ENCODE results near the gene GRAMD2A. TPM values are rescaled to one million over a fixed set of nuclear protein-coding genes. Genes with fewer than 3 reads are reported as not detected.

Gene GRAMD2A
- total RNA-seq, 1 donor from 2014 or later: not detected

- H3K4me1 Mint-ChIP-seq (ENCODE audit: low read depth): peaks cover 33% of the 10 kb centered on the region
- H3K27ac Mint-ChIP-seq: peak overlapping the region; percentile 100
- DNase-seq (ENCODE audit: low spot score): peak; percentile 68
- no peaks in the 10 kb centered on the region for H3K27me3 Mint-ChIP-seq (ENCODE audit: low read depth)
- intact Hi-C loops (cut with micrococcal nuclease): loop anchor here (1.0 kb wide), 1 partner anchor 244 kb away; the partner anchor contains the start of gene ARIH1
- peak overlapping the region; percentile 99 for H3K4me3 Mint-ChIP-seq (ENCODE audit: low read depth)
- H3K9me3 Mint-ChIP-seq: no peaks in the 10 kb centered on the region
- H3K36me3 Mint-ChIP-seq (ENCODE audit: low read depth): peaks cover 46% of the 10 kb centered on the region
Measured at GRCh38 chr15:72230197-72231065, 32.8 kb upstream of the GRAMD2A start.

- intact Hi-C loops (cut with micrococcal nuclease): loop anchor here (1.0 to 10.0 kb wide), 6 partner anchors 31 to 915 kb away; partner anchors contain the start of genes ADPGK, ARIH1, HEXA and MYO9A
- Mint-ChIP-seq H3K9me3 (no peaks in the 10 kb centered on the region), H3K4me1 (ENCODE audit: low read depth) (peaks cover 36% of the 10 kb centered on the region), H3K27ac (peak overlapping the region; percentile 98), H3K36me3 (ENCODE audit: low read depth) (peaks cover 50% of the 10 kb centered on the region), H3K4me3 (ENCODE audit: low read depth) (peak overlapping the region; percentile 99), H3K27me3 (ENCODE audit: low read depth) (no peaks in the 10 kb centered on the region)
- no peak for DNase-seq (ENCODE audit: low spot score)
Measured at GRCh38 chr15:72229947-72230196, 32.3 kb upstream of the GRAMD2A start.

- peak; percentile 34 for DNase-seq (ENCODE audit: low spot score)
- Mint-ChIP-seq H3K27me3 (ENCODE audit: low read depth) (no peaks in the 10 kb centered on the region), H3K36me3 (ENCODE audit: low read depth) (peaks cover 52% of the 10 kb centered on the region), H3K9me3 (no peaks in the 10 kb centered on the region), H3K27ac (peak overlapping the region; percentile 98), H3K4me1 (ENCODE audit: low read depth) (peaks cover 36% of the 10 kb centered on the region), H3K4me3 (ENCODE audit: low read depth) (peak overlapping the region; percentile 99)
- intact Hi-C loops (cut with micrococcal nuclease): loop anchor here (2.0 to 10.0 kb wide), 5 partner anchors 31 to 915 kb away; partner anchors contain the start of genes ADPGK, HEXA, MYO9A and SENP8
Measured at GRCh38 chr15:72229076-72229946, 31.7 kb upstream of the GRAMD2A start.

- H3K27me3 Mint-ChIP-seq (ENCODE audit: low read depth): no peaks in the 10 kb centered on the region
- peaks cover 68% of the 10 kb centered on the region for H3K36me3 Mint-ChIP-seq (ENCODE audit: low read depth)
- H3K4me3 Mint-ChIP-seq (ENCODE audit: low read depth): peak overlapping the region; percentile 99
- DNase-seq (ENCODE audit: low spot score): no peak
- intact Hi-C loops (cut with micrococcal nuclease): loop anchor here (1.0 to 10.0 kb wide), 7 partner anchors 10 to 917 kb away; partner anchors contain the start of genes ADPGK, HEXA, MYO9A and PARP6
- H3K27ac Mint-ChIP-seq: peak overlapping the region; percentile 98
- H3K9me3 Mint-ChIP-seq: no peaks in the 10 kb centered on the region
- H3K4me1 Mint-ChIP-seq (ENCODE audit: low read depth): peaks cover 44% of the 10 kb centered on the region
Measured at GRCh38 chr15:72227720-72228119, 30.1 kb upstream of the GRAMD2A start.

DNA sequence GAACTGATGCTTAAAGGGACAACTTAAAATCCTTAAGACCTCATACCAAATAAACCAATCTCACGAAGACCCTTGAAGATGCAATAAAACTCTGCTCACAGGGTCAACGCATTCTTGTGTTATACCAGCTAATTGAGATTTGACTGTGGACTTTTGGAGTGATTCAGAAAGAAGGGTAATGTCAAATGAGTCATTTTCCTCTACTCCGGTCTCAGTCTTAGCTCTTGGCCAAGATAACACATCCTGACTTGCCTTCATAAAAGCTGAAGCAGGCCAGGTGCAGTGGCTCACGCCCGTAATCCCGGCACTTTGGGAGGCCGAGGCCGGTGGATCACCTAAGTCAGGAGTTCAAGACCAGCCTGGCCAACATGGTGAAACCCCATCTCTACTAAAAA lies 29.6 kb upstream of the GRAMD2A start:
- Mint-ChIP-seq H3K9me3 (no peaks in the 10 kb centered on the region), H3K36me3 (ENCODE audit: low read depth) (peaks cover 73% of the 10 kb centered on the region), H3K27ac (peak overlapping the region; percentile 98), H3K4me1 (ENCODE audit: low read depth) (peaks cover 44% of the 10 kb centered on the region), H3K27me3 (ENCODE audit: low read depth) (no peaks in the 10 kb centered on the region), H3K4me3 (ENCODE audit: low read depth) (peak overlapping the region; percentile 99)
- DNase-seq (ENCODE audit: low spot score): peak; percentile 35
- intact Hi-C loops (cut with micrococcal nuclease): loop anchor here (1.0 to 10.0 kb wide), 4 partner anchors 45 to 918 kb away; partner anchors contain the start of genes ADPGK, MYO9A, PARP6 and SENP8

- peaks cover 68% of the 10 kb centered on the region for H3K4me1 Mint-ChIP-seq (ENCODE audit: low read depth)
- no peak for DNase-seq (ENCODE audit: low spot score)
- peak overlapping the region; percentile 48 for H3K27ac Mint-ChIP-seq
- peak overlapping the region; percentile 17 for H3K4me3 Mint-ChIP-seq (ENCODE audit: low read depth)
- H3K27me3 Mint-ChIP-seq (ENCODE audit: low read depth): no peaks in the 10 kb centered on the region
- H3K36me3 Mint-ChIP-seq (ENCODE audit: low read depth): peaks cover 91% of the 10 kb centered on the region
- intact Hi-C loops (cut with micrococcal nuclease): loop anchor here (10.0 kb wide), 2 partner anchors 562 to 922 kb away; partner anchors contain the start of gene ADPGK
- H3K9me3 Mint-ChIP-seq: no peaks in the 10 kb centered on the region
Measured at GRCh38 chr15:72223278-72223677, 25.7 kb upstream of the GRAMD2A start.

GRCh38 chr15:72222393-72222792 lies 24.8 kb upstream of the GRAMD2A start:
- DNase-seq (ENCODE audit: low spot score): no peak
- Mint-ChIP-seq H3K27me3 (ENCODE audit: low read depth) (no peaks in the 10 kb centered on the region), H3K36me3 (ENCODE audit: low read depth) (peaks cover 92% of the 10 kb centered on the region)

DNA sequence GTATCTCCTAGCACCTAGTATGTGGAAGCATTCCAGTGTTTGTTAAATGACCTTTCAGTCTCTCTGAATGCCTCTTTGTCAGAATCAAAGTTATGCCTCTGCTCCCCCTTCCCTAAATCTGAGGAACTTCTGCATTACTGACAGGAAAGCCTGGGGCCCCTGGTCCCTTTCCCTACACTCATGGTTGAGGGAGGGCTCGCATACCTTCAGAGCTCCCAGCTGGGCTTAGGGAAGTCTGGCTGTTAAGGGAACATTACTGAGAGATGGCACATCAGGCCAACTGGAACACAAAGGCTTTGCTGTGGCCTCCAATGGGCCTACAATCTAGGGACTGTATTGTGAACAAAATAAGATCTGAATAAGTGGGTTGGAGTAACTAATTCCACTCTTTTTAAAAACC lies 23.1 kb upstream of the GRAMD2A start:
- peaks cover 89% of the 10 kb centered on the region for H3K36me3 Mint-ChIP-seq (ENCODE audit: low read depth)
- no peak overlapping the region for H3K27ac Mint-ChIP-seq
- H3K4me3 Mint-ChIP-seq (ENCODE audit: low read depth): no peak overlapping the region

More at GRCh38 chr15:72222393-72222792, 24.8 kb upstream of the GRAMD2A start:
- H3K27ac Mint-ChIP-seq: peak overlapping the region; percentile 26
- peak overlapping the region; percentile 11 for H3K4me3 Mint-ChIP-seq (ENCODE audit: low read depth)
- peaks cover 68% of the 10 kb centered on the region for H3K4me1 Mint-ChIP-seq (ENCODE audit: low read depth)
- intact Hi-C loops (cut with micrococcal nuclease): loop anchor here (10.0 kb wide), 2 partner anchors 562 to 922 kb away; partner anchors contain the start of gene ADPGK
- H3K9me3 Mint-ChIP-seq: no peaks in the 10 kb centered on the region

GRCh38 chr15:72217216-72217615 lies 19.6 kb upstream of the GRAMD2A start:
- no peak overlapping the region for H3K4me3 Mint-ChIP-seq (ENCODE audit: low read depth)
- intact Hi-C loops (cut with micrococcal nuclease): no loop called here
- DNase-seq (ENCODE audit: low spot score): no peak
- peaks cover 38% of the 10 kb centered on the region for H3K4me1 Mint-ChIP-seq (ENCODE audit: low read depth)
- H3K36me3 Mint-ChIP-seq (ENCODE audit: low read depth): peaks cover 92% of the 10 kb centered on the region
- H3K27me3 Mint-ChIP-seq (ENCODE audit: low read depth): no peaks in the 10 kb centered on the region
- no peaks in the 10 kb centered on the region for H3K9me3 Mint-ChIP-seq
- peak overlapping the region; percentile 42 for H3K27ac Mint-ChIP-seq

More for the DNA sequence above, 23.1 kb upstream of the GRAMD2A start:
- Mint-ChIP-seq H3K4me1 (ENCODE audit: low read depth) (peaks cover 59% of the 10 kb centered on the region), H3K27me3 (ENCODE audit: low read depth) (no peaks in the 10 kb centered on the region), H3K9me3 (no peaks in the 10 kb centered on the region)
- intact Hi-C loops (cut with micrococcal nuclease): loop anchor here (10.0 kb wide), 2 partner anchors 564 to 924 kb away; partner anchors contain the start of gene ADPGK
- no peak for DNase-seq (ENCODE audit: low spot score)

- no peaks in the 10 kb centered on the region for H3K9me3 Mint-ChIP-seq
- DNase-seq (ENCODE audit: low spot score): no peak
- intact Hi-C loops (cut with micrococcal nuclease): no loop called here
- H3K4me1 Mint-ChIP-seq (ENCODE audit: low read depth): peaks cover 30% of the 10 kb centered on the region
- H3K4me3 Mint-ChIP-seq (ENCODE audit: low read depth): no peak overlapping the region
- peaks cover 92% of the 10 kb centered on the region for H3K36me3 Mint-ChIP-seq (ENCODE audit: low read depth)
- H3K27me3 Mint-ChIP-seq (ENCODE audit: low read depth): no peaks in the 10 kb centered on the region
- no peak overlapping the region for H3K27ac Mint-ChIP-seq
Measured at GRCh38 chr15:72216079-72216478, 18.5 kb upstream of the GRAMD2A start.

- Mint-ChIP-seq H3K27ac (no peak overlapping the region), H3K4me3 (ENCODE audit: low read depth) (no peak overlapping the region)
- intact Hi-C loops (cut with micrococcal nuclease): no loop called here
Measured at GRCh38 chr15:72207558-72208085, 10.0 kb upstream of the GRAMD2A start.

DNA sequence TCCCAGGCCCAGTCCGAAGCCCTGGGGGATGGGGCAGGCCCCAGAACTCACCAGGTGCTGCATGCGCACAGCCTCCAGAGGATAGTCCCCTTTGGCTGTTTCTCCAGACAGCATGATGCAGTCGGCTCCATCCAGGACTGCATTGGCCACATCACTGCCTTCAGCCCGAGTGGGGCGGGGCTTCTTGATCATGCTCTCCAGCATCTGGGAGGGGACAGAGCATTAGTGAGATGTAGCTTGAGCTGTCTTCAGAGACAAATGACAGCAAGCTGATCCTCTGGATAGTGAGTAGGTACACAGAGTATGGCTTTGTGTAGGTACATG lies 9.1 kb upstream of the GRAMD2A start:
- H3K36me3 Mint-ChIP-seq (ENCODE audit: low read depth): peaks cover 98% of the 10 kb centered on the region
- peaks cover 11% of the 10 kb centered on the region for H3K4me1 Mint-ChIP-seq (ENCODE audit: low read depth)
- H3K4me3 Mint-ChIP-seq (ENCODE audit: low read depth): no peak overlapping the region
- no peaks in the 10 kb centered on the region for H3K9me3 Mint-ChIP-seq
- no peak overlapping the region for H3K27ac Mint-ChIP-seq
- H3K27me3 Mint-ChIP-seq (ENCODE audit: low read depth): no peaks in the 10 kb centered on the region
- DNase-seq (ENCODE audit: low spot score): no peak
- intact Hi-C loops (cut with micrococcal nuclease): no loop called here

More at GRCh38 chr15:72207558-72208085, 10.0 kb upstream of the GRAMD2A start:
- H3K36me3 Mint-ChIP-seq (ENCODE audit: low read depth): peaks cover 98% of the 10 kb centered on the region
- H3K9me3 Mint-ChIP-seq: no peaks in the 10 kb centered on the region
- H3K27me3 Mint-ChIP-seq (ENCODE audit: low read depth): no peaks in the 10 kb centered on the region
- peaks cover 11% of the 10 kb centered on the region for H3K4me1 Mint-ChIP-seq (ENCODE audit: low read depth)
- DNase-seq (ENCODE audit: low spot score): no peak
